GM19438 (cell line): ENCODE results near the gene KRTAP10-3.
"Not testable (repeated sequence)": the region's sequence is repeated elsewhere in the genome, so short reads cannot be mapped to it uniquely, and the experiment has no call there.

Experiments
- ATAC-seq: cut with Tn5 transposase; IDR thresholded peaks from one replicate; pipeline ENCODE4 v1.9.1; 2021; ENCODE audit warnings: low read depth; ENCODE audit not compliant: unreplicated experiment

The KRTAP10-3 gene, protein sequence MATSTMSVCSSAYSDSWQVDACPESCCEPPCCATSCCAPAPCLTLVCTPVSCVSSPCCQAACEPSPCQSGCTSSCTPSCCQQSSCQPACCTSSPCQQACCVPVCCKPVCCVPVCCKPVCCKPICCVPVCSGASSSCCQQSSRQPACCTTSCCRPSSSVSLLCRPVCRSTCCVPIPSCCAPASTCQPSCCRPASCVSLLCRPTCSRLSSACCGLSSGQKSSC

DNA sequence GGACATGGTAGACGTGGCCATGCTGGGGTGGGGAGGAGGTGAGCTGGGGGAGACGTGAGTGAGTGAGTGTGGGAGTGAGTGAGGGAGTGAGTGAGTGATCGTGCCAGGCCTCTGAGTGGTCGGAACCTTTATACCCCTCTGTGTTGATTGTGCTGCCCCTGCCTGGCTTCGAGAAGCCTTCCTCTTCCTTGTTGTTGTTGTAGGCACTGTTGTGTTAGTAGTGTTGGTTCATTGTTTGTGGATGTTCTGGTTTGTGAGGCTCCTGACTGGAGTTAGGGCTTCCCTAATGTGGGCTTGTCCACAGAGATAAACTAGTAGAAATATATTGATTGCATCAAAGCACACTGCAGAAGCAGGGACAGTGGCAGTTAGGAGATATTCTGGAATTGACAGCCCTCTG is at the start of gene KRTAP10-3:
Gene KRTAP10-3, minus strand, starts transcription at position 101 of the 400 bp plus-strand sequence. Its CDS starts 80 bp downstream, at position 21.
- no peak for ATAC-seq

DNA sequence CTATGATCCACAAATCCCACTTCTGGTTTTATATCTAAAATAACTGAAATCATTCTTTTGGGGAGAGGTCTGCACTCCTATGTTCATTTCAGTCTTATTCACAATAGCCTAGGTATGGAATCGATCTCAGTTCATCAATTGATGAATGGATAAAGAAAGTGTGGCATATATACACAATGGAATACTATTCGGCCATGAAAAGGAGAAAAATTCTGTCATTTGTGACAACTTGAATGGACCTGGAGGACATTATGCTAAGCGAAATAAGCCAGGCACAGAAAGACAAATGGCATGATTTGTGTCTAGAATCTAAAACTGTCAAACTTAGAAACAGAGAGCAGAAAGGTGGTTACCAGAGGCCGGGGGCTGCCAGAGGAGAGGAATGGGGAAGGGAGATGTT is 47.9 kb upstream of the KRTAP10-3 start:
- no peak for ATAC-seq

DNA sequence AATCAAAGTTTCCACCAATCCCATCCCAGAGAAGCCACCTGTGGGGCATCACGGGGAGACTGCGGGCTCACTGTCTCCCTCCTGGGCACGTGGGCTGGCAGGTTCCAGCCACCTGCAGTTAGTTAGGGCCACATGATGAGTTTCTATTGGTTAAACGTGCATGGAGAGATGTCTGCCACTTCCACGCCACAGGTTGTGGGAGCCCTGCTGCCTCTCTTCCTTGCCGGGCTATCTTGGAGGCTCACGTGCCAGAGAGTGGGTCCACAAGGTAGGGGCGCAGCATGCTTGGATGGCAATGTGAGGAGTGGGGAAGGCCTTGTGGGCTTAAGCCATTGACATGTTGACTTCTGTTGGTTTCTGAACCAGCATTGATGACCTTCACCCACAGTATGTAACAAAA is 45.3 kb upstream of the KRTAP10-3 start:
- no peak for ATAC-seq

DNA sequence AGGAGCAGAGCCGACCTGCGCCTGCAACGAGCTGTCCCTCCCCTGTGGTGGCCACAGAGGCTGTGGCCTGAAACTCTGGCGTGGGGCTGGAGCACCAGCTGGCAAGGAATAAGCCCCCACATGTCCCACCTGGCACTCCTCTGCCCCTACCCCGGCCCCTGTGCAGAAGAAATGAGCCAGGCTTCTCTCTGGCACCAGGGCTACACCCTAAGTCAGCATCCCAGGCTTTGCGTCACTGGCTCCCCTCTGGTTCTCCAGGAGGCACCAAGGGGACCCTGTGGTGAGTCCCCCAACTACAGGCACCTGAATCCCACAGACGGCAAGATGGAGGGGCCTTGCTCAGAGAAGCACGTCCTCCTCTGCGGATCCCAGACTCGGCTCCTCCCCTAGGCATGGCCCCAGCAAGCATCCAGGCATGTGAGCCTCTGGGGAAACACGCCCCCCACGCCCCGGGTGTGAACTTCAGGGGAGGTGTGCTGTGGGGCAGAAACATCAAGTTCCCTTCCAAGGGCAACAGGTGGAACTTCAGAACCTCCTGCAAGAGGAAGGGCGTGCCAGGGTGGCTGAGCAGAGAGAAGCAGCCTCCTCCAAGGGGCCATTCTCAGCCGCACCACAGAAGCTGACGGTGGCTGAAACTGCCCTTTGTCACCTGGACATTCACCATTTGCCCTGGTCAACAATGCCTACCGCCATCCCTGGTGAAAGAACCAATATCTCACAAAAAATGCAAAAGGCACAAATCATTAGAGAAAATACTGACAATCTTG is 44.7 kb upstream of the KRTAP10-3 start:
- no peak for ATAC-seq

DNA sequence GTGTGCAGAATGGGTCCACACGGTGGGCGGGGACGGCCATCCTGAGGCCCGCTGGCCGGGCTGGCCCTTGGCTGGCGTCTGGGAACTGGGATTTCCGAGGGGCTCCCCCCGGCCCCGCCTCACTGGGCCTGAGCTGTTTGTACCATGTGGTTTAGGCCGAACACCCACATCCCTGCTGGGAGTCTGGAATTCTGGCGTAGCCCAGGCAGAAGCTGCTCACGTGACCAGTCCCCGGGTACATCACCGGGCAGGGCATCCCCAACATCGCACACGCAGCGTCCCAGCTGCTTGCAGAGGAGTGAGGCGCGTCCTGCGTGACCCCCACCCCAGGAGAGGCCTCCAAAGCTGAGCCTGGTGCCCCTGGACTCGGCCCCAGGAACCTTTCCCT is 43.9 kb upstream of the KRTAP10-3 start:
- ATAC-seq = no peak

DNA sequence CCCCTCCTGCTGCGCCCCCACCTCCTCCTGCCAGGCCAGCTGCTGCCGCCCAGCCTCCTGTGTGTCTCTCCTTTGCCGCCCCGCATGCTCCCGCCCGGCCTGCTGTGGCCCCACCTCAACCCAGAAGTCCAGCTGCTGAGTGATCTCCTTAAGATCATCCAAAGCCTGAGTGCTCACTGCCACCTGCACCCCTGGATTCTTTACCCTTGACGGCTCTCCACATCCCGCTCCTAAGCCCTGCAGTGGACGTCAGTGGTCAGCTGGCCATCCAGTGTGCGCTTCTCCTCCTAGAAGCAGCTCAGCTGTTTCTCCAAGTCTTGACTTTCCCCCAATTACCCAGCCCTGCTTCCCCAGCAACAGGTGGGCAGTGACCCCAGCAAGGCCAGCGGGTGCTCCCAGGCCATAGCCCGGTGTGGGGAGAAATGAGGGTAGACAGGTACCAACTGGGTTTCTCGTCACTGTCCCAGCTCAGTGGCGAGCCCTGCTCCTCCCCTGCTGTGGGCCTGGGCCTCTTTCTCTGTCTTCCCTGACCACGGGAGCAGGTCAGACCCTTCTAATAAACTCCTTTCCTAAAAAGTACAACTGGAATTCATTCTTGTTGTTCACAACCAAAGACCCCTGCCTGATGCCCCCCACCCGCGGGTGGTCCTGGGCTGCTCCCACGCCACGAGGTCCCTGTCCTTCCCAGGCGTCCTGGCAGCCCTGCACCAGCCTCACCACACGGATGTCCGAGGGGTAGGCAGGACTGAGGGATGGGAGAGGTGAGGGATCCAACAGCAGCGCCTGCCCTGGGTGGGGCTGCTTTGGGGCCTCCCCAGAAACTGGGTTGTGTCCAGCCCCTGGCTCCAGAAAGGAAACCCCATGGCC is 43.2 kb upstream of the KRTAP10-3 start:
- no peak for ATAC-seq

DNA sequence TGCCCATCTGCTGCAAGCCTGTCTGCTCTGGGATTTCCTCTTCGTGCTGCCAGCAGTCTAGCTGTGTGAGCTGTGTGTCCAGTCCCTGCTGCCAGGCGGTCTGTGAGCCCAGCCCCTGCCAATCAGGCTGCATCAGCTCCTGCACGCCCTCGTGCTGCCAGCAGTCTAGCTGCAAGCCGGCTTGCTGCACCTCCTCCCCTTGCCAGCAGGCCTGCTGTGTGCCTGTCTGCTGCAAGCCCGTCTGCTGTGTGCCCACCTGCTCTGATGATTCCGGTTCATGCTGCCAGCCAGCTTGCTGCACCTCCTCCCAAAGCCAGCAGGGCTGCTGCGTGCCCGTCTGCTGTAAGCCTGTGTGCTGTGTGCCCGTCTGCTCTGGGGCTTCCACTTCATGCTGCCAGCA is 42.5 kb upstream of the KRTAP10-3 start:
- not testable (repeated sequence) for ATAC-seq

DNA sequence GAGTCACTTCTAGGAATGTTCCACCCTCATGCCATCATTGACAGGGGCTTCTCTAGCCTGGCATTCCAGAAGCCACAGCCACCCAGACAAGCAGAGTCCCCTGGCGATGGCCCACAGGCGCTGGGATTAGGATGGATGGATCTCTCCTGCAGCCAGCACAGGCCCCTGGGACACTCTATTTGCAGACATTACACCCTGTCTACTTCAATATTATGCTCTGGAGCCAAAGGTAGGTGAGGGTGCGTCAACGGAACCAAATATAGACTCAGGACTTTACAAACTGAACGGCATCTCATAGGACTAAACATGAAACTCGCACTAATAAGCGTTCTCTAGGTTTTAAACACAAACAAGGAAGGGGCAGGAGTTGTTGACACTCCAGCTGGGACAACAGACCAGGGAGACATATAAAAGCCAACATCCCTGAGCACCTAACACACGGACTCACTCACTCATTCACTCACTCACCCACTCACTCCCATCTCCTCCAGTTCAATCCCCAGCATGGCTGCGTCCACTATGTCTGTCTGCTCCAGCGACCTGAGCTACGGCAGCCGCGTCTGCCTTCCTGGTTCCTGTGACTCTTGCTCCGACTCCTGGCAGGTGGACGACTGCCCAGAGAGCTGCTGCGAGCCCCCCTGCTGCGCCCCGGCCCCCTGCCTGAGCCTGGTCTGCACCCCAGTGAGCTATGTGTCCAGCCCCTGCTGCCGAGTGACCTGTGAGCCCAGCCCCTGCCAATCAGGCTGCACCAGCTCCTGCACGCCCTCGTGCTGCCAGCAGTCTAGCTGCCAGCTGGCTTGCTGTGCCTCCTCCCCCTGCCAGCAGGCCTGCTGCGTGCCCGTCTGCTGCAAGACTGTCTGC is 41.8 kb upstream of the KRTAP10-3 start, which contains the start of gene KRTAP10-7:
Gene KRTAP10-7, plus strand, starts transcription at position 480 of the 861 bp plus-strand sequence. Its CDS starts 25 bp downstream, at position 505.
- not testable (repeated sequence) for ATAC-seq

DNA sequence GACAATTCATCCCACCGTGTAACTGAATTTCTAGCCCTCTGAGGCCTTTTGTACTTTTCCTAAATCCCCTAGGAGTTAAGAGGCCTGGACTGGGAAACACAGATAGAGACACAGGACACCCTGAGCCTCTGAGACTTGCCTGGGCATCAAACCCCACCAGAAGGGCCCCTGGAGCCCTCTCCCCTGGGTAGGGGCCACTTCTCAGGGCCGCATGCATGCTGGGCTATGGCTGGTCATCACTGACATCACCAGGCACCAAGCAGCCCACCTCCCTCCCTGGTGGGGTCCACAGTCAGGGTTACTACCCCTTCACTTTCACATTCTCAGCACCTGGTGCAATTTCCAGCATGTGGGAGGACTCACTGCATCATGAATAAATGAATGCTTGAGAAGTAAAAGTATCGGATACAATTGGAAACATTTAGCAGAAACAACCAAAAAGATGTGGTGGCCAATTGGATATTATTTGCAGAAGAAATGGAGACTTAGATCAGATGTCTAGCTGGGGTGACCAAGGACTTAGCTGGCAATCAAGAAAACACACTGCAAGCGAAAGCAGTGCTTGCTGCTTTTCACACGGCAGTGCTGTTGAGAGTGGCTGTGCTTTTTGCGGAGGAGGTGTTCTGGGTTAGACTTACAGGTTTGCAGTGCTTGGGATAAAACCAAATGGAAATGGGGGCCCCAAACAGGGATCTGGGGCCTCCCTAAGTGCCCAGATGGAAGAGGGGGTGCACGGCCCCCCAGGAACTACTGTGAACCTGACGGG is 40.9 kb upstream of the KRTAP10-3 start:
- no peak for ATAC-seq

DNA sequence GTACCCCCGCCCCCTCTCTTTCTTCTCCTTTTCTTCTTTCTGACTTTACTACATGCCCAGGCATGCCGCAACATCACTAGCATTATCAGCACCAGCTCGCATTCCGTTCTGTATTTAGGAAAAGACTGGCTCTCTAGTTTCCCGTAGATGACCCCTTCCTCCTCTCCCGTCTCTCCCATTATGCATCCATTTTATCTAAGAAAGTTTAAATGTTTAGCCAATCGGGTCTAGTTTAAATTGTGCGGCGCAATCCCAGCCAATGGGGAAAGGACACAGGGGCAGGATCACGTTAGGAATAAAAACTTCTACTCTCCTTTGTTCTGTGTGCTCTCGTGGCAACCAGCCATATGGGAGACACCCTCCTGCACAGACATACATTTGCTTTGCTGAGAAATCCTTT is 39.5 kb upstream of the KRTAP10-3 start:
- ATAC-seq = no peak

DNA sequence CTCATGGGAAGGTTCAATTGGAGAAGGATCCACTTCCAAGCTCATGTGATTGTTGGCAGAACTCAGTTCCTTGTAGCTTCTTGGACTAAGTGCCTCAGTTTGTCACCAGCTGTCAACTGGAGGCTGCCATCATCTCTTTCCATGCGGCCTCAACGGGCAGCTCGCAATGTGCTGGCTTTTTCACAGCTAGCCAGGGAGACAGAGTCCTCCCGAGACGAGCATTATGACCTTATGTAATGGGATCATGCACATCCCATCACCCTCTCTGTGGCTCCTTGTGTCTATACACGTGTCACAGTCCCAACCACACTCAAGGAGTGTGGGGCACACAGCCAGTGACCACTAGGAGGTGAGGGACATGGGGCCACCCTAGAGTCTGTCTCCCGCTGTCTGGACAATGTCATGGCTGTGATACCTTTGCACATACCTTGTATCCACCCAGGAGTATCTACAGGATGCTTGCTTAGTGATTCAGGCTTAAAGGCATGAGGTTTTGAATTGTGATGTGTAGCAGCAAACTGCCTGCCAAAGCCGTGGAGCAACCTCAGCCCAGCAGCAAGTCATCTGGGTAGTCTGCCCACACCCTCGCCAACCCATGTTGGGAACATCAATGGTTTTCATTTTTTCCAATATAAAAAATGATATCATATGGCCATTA is 37.6 kb upstream of the KRTAP10-3 start:
- no peak for ATAC-seq

DNA sequence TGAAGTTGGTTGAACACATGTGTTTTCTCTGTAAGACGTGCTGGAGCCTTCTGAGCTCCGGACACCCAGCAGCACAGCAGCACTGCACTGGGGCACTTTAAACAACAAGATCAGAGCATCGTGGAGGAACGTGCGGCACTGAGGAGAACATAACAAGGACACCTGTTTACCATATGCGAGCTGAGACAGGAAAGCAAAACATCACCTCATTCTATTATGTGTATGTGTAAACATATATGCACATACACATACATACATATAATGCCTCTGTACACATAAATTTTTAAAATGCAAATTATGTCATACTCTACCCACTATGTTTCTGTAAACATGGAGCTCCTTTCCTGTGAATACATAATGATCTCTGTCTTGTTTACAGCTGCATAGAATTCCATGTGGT is 36.9 kb upstream of the KRTAP10-3 start:
- ATAC-seq = no peak

DNA sequence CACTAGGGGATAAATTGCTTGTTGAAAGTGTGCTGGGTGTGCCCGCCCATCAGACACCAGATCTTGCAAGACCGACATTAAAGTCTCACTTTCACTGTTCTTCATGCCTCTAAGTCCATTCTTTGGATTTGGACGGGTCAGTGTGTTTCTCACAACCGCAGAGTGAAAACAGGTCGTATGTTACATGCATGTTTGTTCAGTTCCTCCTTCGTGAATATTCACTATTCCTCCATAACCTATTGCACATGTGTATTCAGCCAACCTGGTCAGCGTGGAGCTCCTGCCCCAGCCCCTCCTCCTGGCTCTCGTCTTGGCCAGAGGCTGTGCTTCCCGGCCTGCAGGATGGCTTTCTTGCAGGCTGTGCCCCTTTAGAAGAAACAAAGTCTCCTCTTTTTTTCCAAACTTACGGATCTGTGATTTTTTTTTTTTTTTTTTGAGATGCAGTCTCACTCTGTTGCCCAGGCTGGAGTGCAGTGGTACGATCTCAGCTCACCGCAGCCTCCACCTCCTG is 35.9 kb upstream of the KRTAP10-3 start:
- no peak for ATAC-seq

DNA sequence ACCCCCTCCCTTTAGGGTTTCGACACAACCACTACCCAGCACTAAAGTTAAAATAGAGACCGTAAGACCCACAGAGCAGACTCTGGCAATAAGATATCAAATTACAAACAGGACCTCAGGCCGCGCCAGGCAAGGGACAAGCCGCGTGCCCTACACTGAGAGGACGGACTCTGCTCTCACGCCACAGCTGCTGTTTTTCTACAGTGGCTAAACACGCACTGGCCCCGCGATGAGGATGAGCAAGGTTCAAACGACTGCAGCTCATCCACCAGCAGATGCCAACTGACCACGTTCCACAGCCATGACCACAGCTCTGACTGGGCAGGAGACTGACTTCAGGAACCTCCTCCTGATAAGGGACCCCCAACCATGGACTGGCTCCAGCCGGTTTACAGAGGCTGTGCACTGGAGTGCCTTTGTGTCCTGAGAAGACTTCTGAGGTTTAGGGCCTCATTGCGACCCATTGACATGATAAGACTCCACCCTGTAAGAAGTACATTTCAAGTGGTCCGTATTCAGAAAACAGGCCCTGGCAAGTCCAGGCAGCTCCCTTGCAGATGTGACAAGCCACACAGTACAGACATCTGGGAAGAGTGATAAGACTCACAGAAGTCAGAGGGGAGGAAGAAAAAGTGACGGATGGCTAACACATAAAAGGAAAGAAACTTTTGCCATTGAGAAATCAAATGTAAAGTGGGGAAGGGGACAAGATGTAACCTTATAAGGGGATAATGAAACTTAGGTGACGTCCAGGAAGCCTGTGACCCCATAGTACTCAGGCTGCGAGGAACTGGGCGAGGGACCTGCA is 35.2 kb upstream of the KRTAP10-3 start:
- no peak for ATAC-seq

DNA sequence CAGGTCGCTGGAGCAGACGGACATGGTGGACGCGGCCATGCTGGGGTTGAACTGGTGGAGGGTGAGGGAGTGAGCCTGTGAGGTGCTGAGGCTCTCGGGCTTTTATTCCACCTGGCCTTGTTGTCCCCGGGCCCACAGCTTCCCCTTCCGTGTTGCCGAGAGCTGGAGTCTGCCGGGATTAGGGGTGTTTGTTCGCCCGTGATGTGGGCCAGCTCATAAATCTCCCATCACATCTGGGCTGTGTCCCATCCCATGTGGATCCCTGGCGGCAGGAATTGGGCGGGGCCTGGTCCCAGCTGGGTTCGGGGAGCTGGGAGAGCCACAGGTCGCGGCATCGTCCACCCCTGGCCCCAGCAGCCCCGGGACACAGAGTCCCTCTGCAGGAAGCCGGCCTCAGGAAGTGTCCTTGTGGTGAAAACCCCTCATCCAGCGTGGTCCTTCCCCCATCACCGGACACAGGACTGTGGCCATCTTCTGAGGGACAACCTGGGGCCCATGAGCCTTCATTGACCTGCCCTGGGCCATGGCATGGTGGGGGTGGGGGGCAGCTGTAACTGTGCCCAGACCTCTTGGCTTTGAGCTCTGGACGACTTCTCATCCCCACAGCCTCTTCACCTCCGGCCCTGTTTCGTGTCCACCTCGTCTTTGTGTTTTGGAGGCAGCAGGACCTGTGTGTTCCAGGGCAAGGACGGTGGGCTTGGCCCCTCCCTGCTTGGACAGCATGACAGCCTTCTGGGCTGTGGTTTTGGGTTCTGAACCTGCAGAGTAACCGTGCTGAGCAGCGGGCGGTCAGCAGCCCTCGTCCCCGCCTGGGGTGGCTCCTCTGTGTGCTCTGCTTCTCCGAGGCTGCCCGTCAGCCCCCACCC is 34.1 kb upstream of the KRTAP10-3 start, which contains the start of gene KRTAP10-6:
Gene KRTAP10-6, minus strand, starts transcription at position 60 of the 866 bp plus-strand sequence. Its CDS starts 21 bp downstream, at position 39.
- ATAC-seq = no peak

DNA sequence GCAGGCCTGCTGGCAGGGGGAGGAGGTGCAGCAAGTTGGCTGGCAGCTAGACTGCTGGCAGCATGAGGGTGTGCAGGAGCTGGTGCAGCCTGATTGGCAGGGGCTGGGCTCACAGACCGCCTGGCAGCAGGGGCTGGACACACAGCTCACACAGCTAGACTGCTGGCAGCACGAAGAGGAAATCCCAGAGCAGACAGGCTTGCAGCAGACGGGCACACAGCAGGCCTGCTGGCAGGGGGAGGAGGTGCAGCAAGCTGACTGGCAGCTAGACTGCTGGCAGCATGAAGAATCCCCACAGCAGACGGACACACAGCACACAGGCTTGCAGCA is 33.2 kb upstream of the KRTAP10-3 start:
- ATAC-seq = not testable (repeated sequence)
